HAP-1 (cell line): Measurements from ENCODE around the gene SLC7A5.
"Not testable (repeated sequence)": the region's sequence is repeated elsewhere in the genome, so short reads cannot be mapped to it uniquely, and the experiment has no call there.

Source experiments
- DNase-seq, 2 experiments: peaks; one replicate each; pipeline ENCODE4 v3.0.0-alpha.2; 2016 to 2020; ENCODE audit warnings: low spot score in 2 of 2
- H3K27me3 ChIP-seq: fragments of 250-450 bp; sonication (Bioruptor Pico); 2 replicates; pipeline ENCODE4 v1.5.1; 2020; ENCODE audit warnings: low read depth, mild to moderate bottlenecking, moderate library complexity
- H3K36me3 ChIP-seq: fragments of 250-450 bp; sonication (Bioruptor Pico); replicated peaks from 2 replicates; pipeline ENCODE4 v1.5.1; 2020; ENCODE audit warnings: mild to moderate bottlenecking
- H3K4me1 ChIP-seq: fragments of 250-450 bp; sonication (Bioruptor Pico); 2 replicates; pipeline ENCODE4 v1.5.1; 2020; ENCODE audit warnings: mild to moderate bottlenecking
- H3K4me3 ChIP-seq: fragments of 250-450 bp; sonication (Bioruptor Pico); 2 replicates; pipeline ENCODE4 v1.5.1; 2020; ENCODE audit warnings: mild to moderate bottlenecking, moderate library complexity
- H3K9me3 ChIP-seq: fragments of 250-450 bp; sonication (Bioruptor Pico); 2 replicates; pipeline ENCODE4 v1.5.1; 2020; ENCODE audit warnings: mild to moderate bottlenecking, moderate library complexity
- in situ Hi-C: fragments of 300-500 bp; cut with MboI; formaldehyde crosslinking; loops from 3 replicates; pipeline ENCODE4 v1.14.3; 2020; ENCODE audit warnings: low sequenced_read_pairs, inconsistent platforms, mixed read lengths

Gene SLC7A5

GRCh38 chr16:87794485-87795078, 74.7 kb downstream of the SLC7A5 start:
- Histone ChIP-seq H3K9me3 (no peaks in the 10 kb centered on the region), H3K4me3 (no peak overlapping the region), H3K4me1 (no peaks in the 10 kb centered on the region), H3K36me3 (no peaks in the 10 kb centered on the region), H3K27me3 (no peaks in the 10 kb centered on the region)
- DNase-seq: no peak
- in situ Hi-C loops: no loop called here

- Histone ChIP-seq H3K4me1 (no peaks in the 10 kb centered on the region), H3K36me3 (no peaks in the 10 kb centered on the region), H3K9me3 (no peaks in the 10 kb centered on the region), H3K4me3 (no peak overlapping the region), H3K27me3 (no peaks in the 10 kb centered on the region)
- in situ Hi-C loops: no loop called here
- DNase-seq: no peak
Measured at GRCh38 chr16:87792205-87792565, 77.1 kb downstream of the SLC7A5 start.

- no peaks in the 10 kb centered on the region for H3K4me1 ChIP-seq
- no peaks in the 10 kb centered on the region for H3K27me3 ChIP-seq
- in situ Hi-C loops: no loop called here
- no peaks in the 10 kb centered on the region for H3K9me3 ChIP-seq
- no peak for DNase-seq
- no peaks in the 10 kb centered on the region for H3K36me3 ChIP-seq
- H3K4me3 ChIP-seq: no peak overlapping the region
Measured at GRCh38 chr16:87791295-87792204, 77.8 kb downstream of the SLC7A5 start.

GRCh38 chr16:87790292-87791100, 78.8 kb downstream of the SLC7A5 start:
- DNase-seq: no peak
- Histone ChIP-seq H3K9me3 (no peaks in the 10 kb centered on the region), H3K27me3 (no peaks in the 10 kb centered on the region), H3K4me1 (no peaks in the 10 kb centered on the region), H3K4me3 (no peak overlapping the region), H3K36me3 (no peaks in the 10 kb centered on the region)
- in situ Hi-C loops: no loop called here

GRCh38 chr16:87789437-87790291, 79.6 kb downstream of the SLC7A5 start:
- DNase-seq: no peak
- in situ Hi-C loops: no loop called here
- Histone ChIP-seq H3K27me3 (no peaks in the 10 kb centered on the region), H3K9me3 (no peaks in the 10 kb centered on the region), H3K4me3 (no peak overlapping the region), H3K36me3 (no peaks in the 10 kb centered on the region), H3K4me1 (no peaks in the 10 kb centered on the region)

GRCh38 chr16:87788730-87789436, 80.4 kb downstream of the SLC7A5 start:
- H3K9me3 ChIP-seq, H3K4me3 ChIP-seq, DNase-seq, H3K4me1 ChIP-seq, H3K36me3 ChIP-seq, in situ Hi-C loops, H3K27me3 ChIP-seq: not testable (repeated sequence)

- H3K36me3 ChIP-seq, in situ Hi-C loops, DNase-seq, H3K9me3 ChIP-seq, H3K4me3 ChIP-seq, H3K4me1 ChIP-seq, H3K27me3 ChIP-seq: not testable (repeated sequence)
Measured at GRCh38 chr16:87787451-87788091, 81.7 kb downstream of the SLC7A5 start.

GRCh38 chr16:87784812-87785211, 84.5 kb downstream of the SLC7A5 start:
- Histone ChIP-seq H3K4me1 (no peaks in the 10 kb centered on the region), H3K27me3 (no peaks in the 10 kb centered on the region), H3K9me3 (no peaks in the 10 kb centered on the region), H3K4me3 (no peak overlapping the region), H3K36me3 (no peaks in the 10 kb centered on the region)
- in situ Hi-C loops: no loop called here
- no peak for DNase-seq

GRCh38 chr16:87782033-87782432, 87.3 kb downstream of the SLC7A5 start:
- Histone ChIP-seq H3K4me3 (no peak overlapping the region), H3K9me3 (no peaks in the 10 kb centered on the region), H3K27me3 (no peaks in the 10 kb centered on the region), H3K36me3 (no peaks in the 10 kb centered on the region), H3K4me1 (peaks cover 13% of the 10 kb centered on the region)
- no peak for DNase-seq
- in situ Hi-C loops: no loop called here

- no peak for DNase-seq
- Histone ChIP-seq H3K9me3 (no peaks in the 10 kb centered on the region), H3K4me1 (peaks cover 13% of the 10 kb centered on the region), H3K4me3 (no peak overlapping the region), H3K36me3 (no peaks in the 10 kb centered on the region), H3K27me3 (no peaks in the 10 kb centered on the region)
- in situ Hi-C loops: no loop called here
Measured at GRCh38 chr16:87780385-87780989, 88.8 kb downstream of the SLC7A5 start.
